Lung (tissue), 12 donors: ENCODE data around the gene GPR62. TPM values are rescaled to one million over a fixed set of nuclear protein-coding genes. Genes with fewer than 3 reads are reported as not detected.
A peak's percentile ranks its signal among the peaks of the same experiment; 100 is the strongest.

Experiments used
- ATAC-seq: fragments of 200-7000 bp; cut with Tn5 transposase; one replicate; pipeline ENCODE4 v1.9.1; 2020; ENCODE audit warnings: moderate number of reproducible peaks; ENCODE audit not compliant: insufficient read depth, low FRiP score
- DNase-seq, 3 donors: peaks; one replicate each; pipeline ENCODE4 v3.0.0-alpha.2; 2013 to 2017
- H3K27ac ChIP-seq, 2 donors: one replicate each; pipeline ENCODE4 v1.5.1; 2013; ENCODE audit warnings: mild to moderate bottlenecking in 2 of 2, moderate library complexity in 2 of 2, control low read depth in 1 of 2, inconsistent platforms in 1 of 2, low read depth in 1 of 2, low read length in 1 of 2
- H3K27me3 ChIP-seq, 3 donors: one replicate each; pipeline ENCODE4 v1.5.1; 2013; ENCODE audit warnings: low read length in 2 of 3; ENCODE audit not compliant: control insufficient read depth in 3 of 3, insufficient read depth in 3 of 3
- H3K36me3 ChIP-seq, 4 donors: one replicate each; pipeline ENCODE4 v1.5.1; 2013; ENCODE audit warnings: low read length in 4 of 4, mild to moderate bottlenecking in 1 of 4, moderate library complexity in 1 of 4; ENCODE audit not compliant: control insufficient read depth in 4 of 4, insufficient read depth in 4 of 4
- H3K4me1 ChIP-seq, 5 donors: one replicate each; pipeline ENCODE4 v1.5.1; 2013; ENCODE audit warnings: low read length in 5 of 5, mild to moderate bottlenecking in 2 of 5, moderate library complexity in 1 of 5; ENCODE audit not compliant: control insufficient read depth in 5 of 5, insufficient read depth in 5 of 5
- H3K4me3 ChIP-seq: one replicate; pipeline ENCODE4 v1.5.1; 2013; ENCODE audit warnings: mild to moderate bottlenecking, control low read depth, moderate library complexity
- H3K9ac ChIP-seq, 2 donors: one replicate each; pipeline ENCODE4 v1.5.1; 2013; ENCODE audit warnings: low read length in 2 of 2, control low read depth in 1 of 2; ENCODE audit not compliant: insufficient read depth in 1 of 2
- H3K9me3 ChIP-seq, 4 donors: one replicate each; pipeline ENCODE4 v1.5.1; 2013; ENCODE audit warnings: low read length in 3 of 4, mild to moderate bottlenecking in 1 of 4, moderate library complexity in 1 of 4; ENCODE audit not compliant: control insufficient read depth in 4 of 4, insufficient read depth in 3 of 4
- WGBS, 2 donors: extraction: QIAGEN DNeasy Blood & Tissue Kit; methylation state at CpG; one replicate each; pipeline ENCODE4 v1.1.7; 2013; 5-methylcytosine and 5-hydroxymethylcytosine counted together
- polyA plus RNA-seq, 2 donors: library from polyadenylated mRNA; stranded (reverse); fragments of 200-250 nt; gene quantifications; one replicate each; pipeline ENCODE4 v1.2.1, GENCODE V29; 2013
- total RNA-seq, 2 donors: library from RNA; depleted of rRNA in 1 of 2; stranded (reverse); fragments of >200 nt in 1 of 2; gene quantifications; one replicate each; pipeline ENCODE4 v1.2.1, GENCODE V29; 2014 to 2021
- TF ChIP-seq, protein P1 (sequence below): IDR thresholded peaks from 2 replicates; pipeline ENCODE4 v1.5.1; 2012; ENCODE audit warnings: mild to moderate bottlenecking; ENCODE audit errors: control extremely low read depth, extremely low read depth
- donor health status: control.
- donor health status: control.
- donor health status: Bipolar disorder and iron deficiency.
- donor health status: healthy.
- donor health status: DM: yes; HTN: yes; CAD: no.

The GPR62 gene
- total and polyA plus RNA-seq, 4 donors: 0.05 to 0.15 TPM; not detected in 2

DNA sequence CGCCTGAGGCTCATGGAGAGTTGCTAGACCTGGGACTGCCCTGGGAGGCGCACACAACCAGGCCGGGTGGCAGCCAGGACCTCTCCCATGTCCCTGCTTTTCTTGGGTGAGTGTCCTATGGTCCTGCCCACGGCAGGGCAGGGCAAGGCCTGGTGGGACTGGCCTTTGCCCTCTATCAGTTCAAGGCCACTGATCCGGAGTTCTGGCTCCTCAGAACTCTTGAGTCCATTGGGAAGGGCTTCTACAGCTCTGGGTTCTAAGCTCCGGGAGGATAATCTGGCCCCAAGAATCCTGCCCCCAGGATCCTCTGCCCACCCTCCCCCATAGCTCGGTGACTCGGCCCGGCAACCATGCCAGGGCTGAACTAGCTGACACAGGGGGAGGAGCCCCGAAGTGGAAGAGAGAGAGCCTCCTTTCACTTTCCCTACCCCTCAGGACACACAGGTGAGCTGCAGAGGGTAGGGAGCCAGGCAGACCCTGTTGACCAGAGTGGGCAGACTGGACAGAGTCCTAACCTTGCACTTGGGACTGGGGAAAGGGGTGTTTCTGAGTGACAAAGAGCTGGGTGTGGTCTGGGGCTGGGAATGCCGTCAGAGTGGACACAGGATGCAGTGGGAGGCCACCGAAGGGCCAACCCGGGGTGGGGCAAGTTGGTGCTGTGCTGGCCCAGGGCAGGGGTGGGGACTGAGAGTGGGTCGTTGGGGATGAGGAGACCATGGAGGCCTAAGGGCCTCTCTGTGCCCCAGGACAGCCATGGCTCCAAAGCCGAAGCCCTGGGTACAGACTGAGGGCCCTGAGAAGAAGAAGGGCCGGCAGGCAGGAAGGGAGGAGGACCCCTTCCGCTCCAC lies 12.4 kb upstream of the GPR62 start:
- Histone ChIP-seq H3K27ac (peak overlapping the region; percentile 86 to 98), H3K36me3 (peaks cover 0 to 10% (median 7%) of the 10 kb centered on the region in 4 donors)
- WGBS, 2 donors: 34 to 53% methylated on average over 17 of the region's 17 CpGs

DNA sequence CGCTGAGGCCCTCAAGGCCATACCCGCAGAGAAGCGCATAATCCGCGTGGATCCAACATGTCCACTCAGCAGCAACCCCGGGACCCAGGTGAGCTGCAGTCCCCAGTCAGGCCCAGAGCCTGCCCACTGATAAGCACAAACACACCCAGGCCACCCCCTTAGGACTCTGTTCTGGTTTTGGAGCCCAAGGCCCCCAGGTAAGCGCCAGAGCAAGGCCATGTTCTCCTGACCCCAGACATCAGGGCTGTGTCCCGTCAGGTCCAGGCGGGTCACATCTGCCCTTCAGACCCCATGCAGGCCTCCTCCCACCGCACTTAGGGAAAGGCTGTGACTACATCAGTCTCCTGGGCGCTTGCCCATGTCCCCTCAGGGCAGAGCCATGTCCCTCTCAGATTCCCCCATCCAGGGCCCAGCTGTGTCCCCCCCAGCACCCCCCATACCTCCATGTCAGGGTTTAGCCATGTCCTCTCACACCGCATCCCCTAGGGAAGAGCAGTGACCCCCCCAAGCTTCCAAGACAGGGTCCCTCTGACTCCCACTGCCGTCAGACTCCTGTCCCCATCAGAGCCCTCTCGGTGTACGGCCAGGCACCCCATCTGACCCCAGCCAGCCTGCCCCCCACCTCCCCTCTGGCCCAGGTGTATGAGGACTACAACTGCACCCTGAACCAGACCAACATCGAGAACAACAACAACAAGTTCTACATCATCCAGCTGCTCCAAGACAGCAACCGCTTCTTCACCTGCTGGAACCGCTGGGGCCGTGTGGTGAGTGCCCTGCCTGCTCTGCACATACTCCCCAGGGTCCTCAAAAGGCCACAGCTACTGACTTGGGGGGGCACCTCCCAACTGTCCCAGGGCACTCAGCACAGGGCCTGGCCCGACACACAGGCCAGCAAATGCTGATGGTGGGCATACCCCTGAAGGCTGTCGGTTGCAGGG lies 11.5 kb upstream of the GPR62 start:
- H3K9me3 ChIP-seq: no peaks in the 10 kb centered on the region
- ATAC-seq: no peak
- peaks cover 3 to 18% (median 12%) of the 10 kb centered on the region in 5 donors for H3K4me1 ChIP-seq
- no peak for DNase-seq
- TF ChIP-seq, protein P1, sequence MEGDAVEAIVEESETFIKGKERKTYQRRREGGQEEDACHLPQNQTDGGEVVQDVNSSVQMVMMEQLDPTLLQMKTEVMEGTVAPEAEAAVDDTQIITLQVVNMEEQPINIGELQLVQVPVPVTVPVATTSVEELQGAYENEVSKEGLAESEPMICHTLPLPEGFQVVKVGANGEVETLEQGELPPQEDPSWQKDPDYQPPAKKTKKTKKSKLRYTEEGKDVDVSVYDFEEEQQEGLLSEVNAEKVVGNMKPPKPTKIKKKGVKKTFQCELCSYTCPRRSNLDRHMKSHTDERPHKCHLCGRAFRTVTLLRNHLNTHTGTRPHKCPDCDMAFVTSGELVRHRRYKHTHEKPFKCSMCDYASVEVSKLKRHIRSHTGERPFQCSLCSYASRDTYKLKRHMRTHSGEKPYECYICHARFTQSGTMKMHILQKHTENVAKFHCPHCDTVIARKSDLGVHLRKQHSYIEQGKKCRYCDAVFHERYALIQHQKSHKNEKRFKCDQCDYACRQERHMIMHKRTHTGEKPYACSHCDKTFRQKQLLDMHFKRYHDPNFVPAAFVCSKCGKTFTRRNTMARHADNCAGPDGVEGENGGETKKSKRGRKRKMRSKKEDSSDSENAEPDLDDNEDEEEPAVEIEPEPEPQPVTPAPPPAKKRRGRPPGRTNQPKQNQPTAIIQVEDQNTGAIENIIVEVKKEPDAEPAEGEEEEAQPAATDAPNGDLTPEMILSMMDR: no peak
- peak overlapping the region in 1 of 2 donors; percentile 98 for H3K27ac ChIP-seq
- no peaks in the 10 kb centered on the region for H3K27me3 ChIP-seq
- no peak overlapping the region for H3K4me3 ChIP-seq
- H3K36me3 ChIP-seq: peaks cover 0 to 4% (median 3%) of the 10 kb centered on the region in 4 donors
- WGBS, 2 donors: 93 to 97% methylated on average over 20 to 21 of the region's 21 CpGs
- peak overlapping the region in 1 of 2 donors; percentile 85 for H3K9ac ChIP-seq

More for the DNA sequence above, 12.4 kb upstream of the GPR62 start:
- no peaks in the 10 kb centered on the region for H3K9me3 ChIP-seq
- no peaks in the 10 kb centered on the region for H3K27me3 ChIP-seq
- peak overlapping the region; percentile 73 to 85 for H3K9ac ChIP-seq
- TF ChIP-seq, protein P1: no peak
- H3K4me1 ChIP-seq: peaks cover 3 to 18% (median 12%) of the 10 kb centered on the region in 5 donors
- DNase-seq (peak; percentile 25 to 46 (median 40)), ATAC-seq (peak; percentile 8)
- H3K4me3 ChIP-seq: peak overlapping the region; percentile 51

DNA sequence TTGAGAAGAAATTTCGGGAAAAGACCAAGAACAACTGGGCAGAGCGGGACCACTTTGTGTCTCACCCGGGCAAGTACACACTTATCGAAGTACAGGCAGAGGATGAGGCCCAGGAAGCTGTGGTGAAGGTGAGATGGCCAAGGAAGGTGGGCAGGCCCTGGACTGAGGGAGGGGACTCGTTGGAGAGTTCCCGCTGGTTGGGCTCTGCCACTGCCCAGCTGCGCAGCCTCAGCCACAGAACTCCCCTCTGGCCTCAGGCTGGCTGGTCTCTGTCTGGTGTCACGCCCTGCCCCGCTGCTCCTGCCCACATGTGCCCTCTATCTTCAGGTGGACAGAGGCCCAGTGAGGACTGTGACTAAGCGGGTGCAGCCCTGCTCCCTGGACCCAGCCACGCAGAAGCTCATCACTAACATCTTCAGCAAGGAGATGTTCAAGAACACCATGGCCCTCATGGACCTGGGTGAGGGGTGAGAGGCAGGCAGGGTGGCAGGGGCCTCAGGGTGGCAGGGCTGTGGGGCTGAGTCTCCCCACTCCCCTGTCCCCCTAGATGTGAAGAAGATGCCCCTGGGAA lies 10.6 kb upstream of the GPR62 start:
- Histone ChIP-seq H3K4me1 (peaks cover 3 to 18% (median 12%) of the 10 kb centered on the region in 5 donors), H3K9me3 (peaks cover 0 to 2% (median 0%) of the 10 kb centered on the region in 4 donors), H3K27ac (no peak overlapping the region), H3K9ac (no peak overlapping the region), H3K27me3 (no peaks in the 10 kb centered on the region), H3K36me3 (peaks cover 0 to 2% (median 0%) of the 10 kb centered on the region in 4 donors), H3K4me3 (no peak overlapping the region)
- ATAC-seq (no peak), DNase-seq (no peak)
- 88 to 93% methylated on average over 11 of the region's 11 CpGs for WGBS, 2 donors
- TF ChIP-seq, protein P1: no peak
